Measurements from ENCODE around the gene PTBP1. TPM values are rescaled to one million over a fixed set of nuclear protein-coding genes. Genes with fewer than 3 reads are reported as not detected.
A peak's percentile ranks its signal among the peaks of the same experiment; 100 is the strongest.

Gene PTBP1
- total and polyA plus RNA-seq, 9 of the 15 experiments (the other 6 are each of a cell fraction or from before 2014, with no cell fraction given) = 14.0 to 759 (median 234) TPM

DNA sequence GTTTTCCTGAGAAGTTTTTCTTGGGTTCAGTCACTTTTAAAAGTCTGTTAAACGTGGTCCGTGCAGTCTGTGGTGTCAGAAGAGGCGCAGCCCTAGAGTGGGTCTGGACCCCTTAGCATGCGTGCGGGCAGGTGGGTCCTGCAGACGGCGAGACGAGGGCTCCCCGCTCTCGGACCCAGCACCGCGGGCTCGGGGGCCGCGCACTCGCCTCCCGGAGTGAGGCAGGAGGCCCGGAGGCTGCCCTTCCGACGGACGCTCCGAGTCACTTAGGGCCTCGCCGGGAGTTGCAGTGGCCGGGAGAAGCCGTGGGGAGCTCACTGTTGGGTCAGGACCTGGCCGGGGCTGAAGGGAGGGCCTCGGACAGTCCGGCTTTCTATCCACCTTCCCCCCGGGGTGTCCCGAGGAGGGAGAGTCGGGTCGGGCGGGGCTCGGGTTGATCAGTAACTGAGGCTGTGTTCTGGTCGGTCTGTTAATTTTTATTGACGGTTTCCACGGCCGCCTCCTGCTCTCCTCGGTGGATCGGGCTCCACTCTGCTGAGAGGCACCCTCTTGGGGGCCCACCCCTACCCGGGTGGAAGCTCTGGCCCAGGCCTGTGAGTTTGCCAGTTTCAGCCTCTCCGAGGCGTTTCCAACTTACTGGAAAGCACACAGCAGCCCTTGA lies 1.3 kb downstream of the PTBP1 start (continued):
- TF ChIP-seq, protein P1, sequence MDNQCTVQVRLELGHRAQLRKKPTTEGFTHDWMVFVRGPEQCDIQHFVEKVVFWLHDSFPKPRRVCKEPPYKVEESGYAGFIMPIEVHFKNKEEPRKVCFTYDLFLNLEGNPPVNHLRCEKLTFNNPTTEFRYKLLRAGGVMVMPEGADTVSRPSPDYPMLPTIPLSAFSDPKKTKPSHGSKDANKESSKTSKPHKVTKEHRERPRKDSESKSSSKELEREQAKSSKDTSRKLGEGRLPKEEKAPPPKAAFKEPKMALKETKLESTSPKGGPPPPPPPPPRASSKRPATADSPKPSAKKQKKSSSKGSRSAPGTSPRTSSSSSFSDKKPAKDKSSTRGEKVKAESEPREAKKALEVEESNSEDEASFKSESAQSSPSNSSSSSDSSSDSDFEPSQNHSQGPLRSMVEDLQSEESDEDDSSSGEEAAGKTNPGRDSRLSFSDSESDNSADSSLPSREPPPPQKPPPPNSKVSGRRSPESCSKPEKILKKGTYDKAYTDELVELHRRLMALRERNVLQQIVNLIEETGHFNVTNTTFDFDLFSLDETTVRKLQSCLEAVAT (IDR thresholded peaks at IDR 0.05) = peak in 1 of 2 experiments; percentile 59; a peak in 2 of 4 replicates
- TF ChIP-seq GABPB2 (CRISPR knock-in tag; conservative IDR thresholded peaks at IDR 0.05) (no peak), STAG1 (CRISPR knock-in tag; IDR thresholded peaks at IDR 0.05; ENCODE audit: borderline replicate concordance) (no peak), NR2F6 (CRISPR knock-in tag; IDR thresholded peaks at IDR 0.05) (no peak), ZNF354B (CRISPR knock-in tag; IDR thresholded peaks at IDR 0.05) (no peak), ZNF347 (CRISPR knock-in tag; IDR thresholded peaks at IDR 0.05; ENCODE audit: low read depth) (no peak), BRF1 (IDR thresholded peaks at IDR 0.05; ENCODE audit: borderline replicate concordance, extremely low read depth, insufficient read length) (no peak), MCM2 (IDR thresholded peaks at IDR 0.05; ENCODE audit: low read depth) (no peak), ZBTB7A (IDR thresholded peaks at IDR 0.05; ENCODE audit: borderline replicate concordance, control insufficient read depth, low read depth, low read length) (no peak), SAP30 (IDR thresholded peaks at IDR 0.05; ENCODE audit: borderline replicate concordance, insufficient read depth, low read depth, low read length, poor library complexity, severe bottlenecking) (peak; percentile 16), SNIP1 (IDR thresholded peaks at IDR 0.05; ENCODE audit: low read depth) (no peak), SUPT5H (IDR thresholded peaks at IDR 0.05) (peak; percentile 34; the same call in 1 of the 2 replicates)
- TF ChIP-seq, protein P2, sequence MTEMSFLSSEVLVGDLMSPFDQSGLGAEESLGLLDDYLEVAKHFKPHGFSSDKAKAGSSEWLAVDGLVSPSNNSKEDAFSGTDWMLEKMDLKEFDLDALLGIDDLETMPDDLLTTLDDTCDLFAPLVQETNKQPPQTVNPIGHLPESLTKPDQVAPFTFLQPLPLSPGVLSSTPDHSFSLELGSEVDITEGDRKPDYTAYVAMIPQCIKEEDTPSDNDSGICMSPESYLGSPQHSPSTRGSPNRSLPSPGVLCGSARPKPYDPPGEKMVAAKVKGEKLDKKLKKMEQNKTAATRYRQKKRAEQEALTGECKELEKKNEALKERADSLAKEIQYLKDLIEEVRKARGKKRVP (CRISPR knock-in tag; IDR thresholded peaks at IDR 0.05) = no peak
- TF ChIP-seq, protein P3, sequence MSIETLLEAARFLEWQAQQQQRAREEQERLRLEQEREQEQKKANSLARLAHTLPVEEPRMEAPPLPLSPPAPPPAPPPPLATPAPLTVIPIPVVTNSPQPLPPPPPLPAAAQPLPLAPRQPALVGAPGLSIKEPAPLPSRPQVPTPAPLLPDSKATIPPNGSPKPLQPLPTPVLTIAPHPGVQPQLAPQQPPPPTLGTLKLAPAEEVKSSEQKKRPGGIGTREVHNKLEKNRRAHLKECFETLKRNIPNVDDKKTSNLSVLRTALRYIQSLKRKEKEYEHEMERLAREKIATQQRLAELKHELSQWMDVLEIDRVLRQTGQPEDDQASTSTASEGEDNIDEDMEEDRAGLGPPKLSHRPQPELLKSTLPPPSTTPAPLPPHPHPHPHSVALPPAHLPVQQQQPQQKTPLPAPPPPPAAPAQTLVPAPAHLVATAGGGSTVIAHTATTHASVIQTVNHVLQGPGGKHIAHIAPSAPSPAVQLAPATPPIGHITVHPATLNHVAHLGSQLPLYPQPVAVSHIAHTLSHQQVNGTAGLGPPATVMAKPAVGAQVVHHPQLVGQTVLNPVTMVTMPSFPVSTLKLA (conservative IDR thresholded peaks at IDR 0.05) = no peak
- TF ChIP-seq, protein P4, sequence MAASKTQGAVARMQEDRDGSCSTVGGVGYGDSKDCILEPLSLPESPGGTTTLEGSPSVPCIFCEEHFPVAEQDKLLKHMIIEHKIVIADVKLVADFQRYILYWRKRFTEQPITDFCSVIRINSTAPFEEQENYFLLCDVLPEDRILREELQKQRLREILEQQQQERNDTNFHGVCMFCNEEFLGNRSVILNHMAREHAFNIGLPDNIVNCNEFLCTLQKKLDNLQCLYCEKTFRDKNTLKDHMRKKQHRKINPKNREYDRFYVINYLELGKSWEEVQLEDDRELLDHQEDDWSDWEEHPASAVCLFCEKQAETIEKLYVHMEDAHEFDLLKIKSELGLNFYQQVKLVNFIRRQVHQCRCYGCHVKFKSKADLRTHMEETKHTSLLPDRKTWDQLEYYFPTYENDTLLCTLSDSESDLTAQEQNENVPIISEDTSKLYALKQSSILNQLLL (CRISPR knock-in tag; IDR thresholded peaks at IDR 0.05; ENCODE audit: borderline replicate concordance) = no peak

Data from K562 (cell line).